ENCODE measurements around the gene NRCAM.

The NRCAM gene

DNA sequence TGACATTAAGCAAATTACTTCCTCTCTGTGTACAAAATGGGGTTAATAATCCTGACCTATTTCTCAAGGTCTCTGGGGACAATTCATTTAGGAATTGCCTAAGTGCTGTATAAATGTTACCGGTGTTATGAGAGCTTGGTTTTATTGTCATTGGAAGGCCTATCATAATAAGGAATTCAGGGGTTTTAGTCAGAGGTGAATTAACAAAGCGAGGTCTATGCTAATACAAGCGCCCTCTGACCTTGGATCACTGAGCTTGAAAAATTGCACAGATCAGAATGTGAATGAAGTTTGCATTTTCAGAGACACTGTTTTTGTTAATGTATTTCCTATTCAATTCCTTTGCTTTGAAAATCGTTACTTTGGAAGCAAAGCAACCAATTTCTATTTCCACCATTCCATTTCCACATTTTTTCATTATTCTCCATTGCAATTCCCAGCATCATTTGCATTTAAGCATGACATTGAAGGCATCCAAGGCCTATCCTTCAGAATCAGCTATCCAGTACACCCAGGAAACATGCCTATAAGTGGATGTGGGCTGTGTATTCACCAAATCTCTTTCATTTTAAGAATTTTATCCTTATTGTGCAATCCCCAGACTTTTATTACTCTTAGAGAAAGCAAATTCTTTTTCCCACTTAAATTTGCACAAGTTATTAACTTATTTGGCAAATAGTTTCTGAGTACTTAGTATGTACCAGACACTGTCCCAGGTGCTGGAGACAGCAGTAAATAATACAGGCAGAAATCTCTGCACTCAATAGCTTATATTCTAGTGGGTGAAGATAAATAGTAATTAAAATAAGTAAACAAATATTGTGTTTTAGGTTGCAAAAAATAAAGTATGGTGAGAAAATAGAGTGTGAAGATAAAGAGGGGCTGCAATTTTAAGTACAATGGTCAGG, 133.1 kb downstream of the NRCAM start:
- in situ Hi-C loops (cut with MboI; ENCODE audit: low sequenced_read_pairs, unreplicated experiment) = no loop called here
- TF ChIP-seq, protein P1, sequence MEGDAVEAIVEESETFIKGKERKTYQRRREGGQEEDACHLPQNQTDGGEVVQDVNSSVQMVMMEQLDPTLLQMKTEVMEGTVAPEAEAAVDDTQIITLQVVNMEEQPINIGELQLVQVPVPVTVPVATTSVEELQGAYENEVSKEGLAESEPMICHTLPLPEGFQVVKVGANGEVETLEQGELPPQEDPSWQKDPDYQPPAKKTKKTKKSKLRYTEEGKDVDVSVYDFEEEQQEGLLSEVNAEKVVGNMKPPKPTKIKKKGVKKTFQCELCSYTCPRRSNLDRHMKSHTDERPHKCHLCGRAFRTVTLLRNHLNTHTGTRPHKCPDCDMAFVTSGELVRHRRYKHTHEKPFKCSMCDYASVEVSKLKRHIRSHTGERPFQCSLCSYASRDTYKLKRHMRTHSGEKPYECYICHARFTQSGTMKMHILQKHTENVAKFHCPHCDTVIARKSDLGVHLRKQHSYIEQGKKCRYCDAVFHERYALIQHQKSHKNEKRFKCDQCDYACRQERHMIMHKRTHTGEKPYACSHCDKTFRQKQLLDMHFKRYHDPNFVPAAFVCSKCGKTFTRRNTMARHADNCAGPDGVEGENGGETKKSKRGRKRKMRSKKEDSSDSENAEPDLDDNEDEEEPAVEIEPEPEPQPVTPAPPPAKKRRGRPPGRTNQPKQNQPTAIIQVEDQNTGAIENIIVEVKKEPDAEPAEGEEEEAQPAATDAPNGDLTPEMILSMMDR (IDR thresholded peaks at IDR 0.05; ENCODE audit: borderline replicate concordance, control extremely low read depth, extremely low read depth, insufficient read depth, missing control alignments) = no peak
- no peak for DNase-seq (ENCODE audit: low spot score)

DNA sequence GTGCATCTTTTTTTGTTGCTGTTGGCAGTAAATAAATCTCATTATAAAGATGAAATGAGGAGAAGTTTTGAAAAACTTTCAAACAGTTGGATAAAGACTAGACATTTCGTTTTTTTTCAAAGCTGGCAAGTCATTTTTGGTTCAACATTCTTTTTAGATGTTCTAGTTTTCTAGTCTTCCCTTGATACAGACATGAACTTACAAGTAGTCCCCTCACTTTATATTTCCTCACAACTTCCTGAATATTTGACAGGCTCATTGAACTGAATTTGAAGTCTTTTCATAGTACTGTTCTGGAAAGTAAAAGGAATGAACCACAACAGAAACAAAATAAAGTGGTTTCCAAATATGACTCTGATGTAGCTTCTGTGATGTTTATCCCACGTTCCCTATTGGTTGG, 134.2 kb downstream of the NRCAM start:
- in situ Hi-C loops (cut with MboI; ENCODE audit: low sequenced_read_pairs, unreplicated experiment) = no loop called here
- DNase-seq (ENCODE audit: low spot score) = no peak
- TF ChIP-seq, protein P1 (IDR thresholded peaks at IDR 0.05; ENCODE audit: borderline replicate concordance, control extremely low read depth, extremely low read depth, insufficient read depth, missing control alignments) = no peak

DNA sequence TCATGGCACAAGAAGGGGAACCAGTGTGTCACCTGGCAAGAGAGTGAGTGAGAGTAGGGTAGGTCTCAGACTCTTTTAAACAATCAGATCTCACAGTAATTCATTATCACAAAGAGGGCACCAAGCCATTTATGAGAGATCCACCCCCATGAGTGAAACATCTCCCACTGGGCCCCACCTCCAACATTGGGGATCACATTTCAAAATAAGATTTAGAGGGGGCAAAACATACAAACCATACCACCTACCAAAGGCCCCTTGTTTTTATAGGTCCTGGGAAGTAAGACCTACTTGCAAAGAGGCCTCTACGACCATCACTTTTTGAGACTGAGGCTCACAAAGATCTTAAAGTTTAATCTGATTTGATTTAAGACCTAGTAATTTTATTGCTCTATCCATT, 134.9 kb downstream of the NRCAM start:
- no peak for DNase-seq (ENCODE audit: low spot score)
- in situ Hi-C loops (cut with MboI; ENCODE audit: low sequenced_read_pairs, unreplicated experiment) = no loop called here
- TF ChIP-seq, protein P1 (IDR thresholded peaks at IDR 0.05; ENCODE audit: borderline replicate concordance, control extremely low read depth, extremely low read depth, insufficient read depth, missing control alignments) = no peak

DNA sequence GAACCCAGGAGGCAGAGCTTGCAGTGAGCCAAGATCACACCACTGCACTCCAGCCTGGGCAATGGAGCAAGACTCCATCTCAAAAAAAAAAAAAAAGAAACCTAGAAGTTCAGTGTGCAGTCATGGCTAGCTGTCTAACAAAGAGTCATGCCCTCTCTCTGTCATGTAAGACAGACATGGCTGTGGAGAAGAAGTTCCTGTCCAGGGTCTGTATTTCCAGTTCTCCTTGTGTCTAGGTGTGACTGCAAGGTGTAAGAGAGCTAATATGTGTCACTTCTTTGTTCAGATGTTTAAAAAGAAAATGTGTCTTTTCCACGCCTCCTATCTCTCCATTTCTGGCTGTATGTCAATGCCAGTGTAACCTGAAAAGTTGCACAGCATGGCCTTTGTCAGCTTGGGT, 139.5 kb downstream of the NRCAM start:
- in situ Hi-C loops (cut with MboI; ENCODE audit: low sequenced_read_pairs, unreplicated experiment) = no loop called here
- TF ChIP-seq, protein P1 (IDR thresholded peaks at IDR 0.05; ENCODE audit: borderline replicate concordance, control extremely low read depth, extremely low read depth, insufficient read depth, missing control alignments) = no peak
- no peak for DNase-seq (ENCODE audit: low spot score)

DNA sequence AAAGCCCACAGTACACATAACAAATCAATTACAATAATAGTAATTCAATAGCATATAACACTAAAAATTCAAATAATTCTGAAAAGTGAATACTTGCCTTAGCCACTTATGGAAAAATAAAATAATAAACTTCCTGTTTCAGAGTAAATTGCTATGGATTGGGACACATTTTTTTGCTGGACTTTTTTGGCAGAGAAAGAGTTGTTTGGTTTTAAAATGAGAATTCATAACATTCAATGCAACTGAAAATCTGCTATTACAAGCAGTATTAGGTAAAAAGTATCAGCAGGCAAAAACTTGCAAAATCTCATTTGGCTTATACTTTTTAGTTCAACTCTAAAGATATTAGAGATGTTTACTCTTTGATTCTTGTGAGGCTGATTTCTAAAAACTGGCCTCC, 141.7 kb downstream of the NRCAM start:
- in situ Hi-C loops (cut with MboI; ENCODE audit: low sequenced_read_pairs, unreplicated experiment) = no loop called here
- TF ChIP-seq, protein P1 (IDR thresholded peaks at IDR 0.05; ENCODE audit: borderline replicate concordance, control extremely low read depth, extremely low read depth, insufficient read depth, missing control alignments) = no peak
- DNase-seq (ENCODE audit: low spot score) = no peak

DNA sequence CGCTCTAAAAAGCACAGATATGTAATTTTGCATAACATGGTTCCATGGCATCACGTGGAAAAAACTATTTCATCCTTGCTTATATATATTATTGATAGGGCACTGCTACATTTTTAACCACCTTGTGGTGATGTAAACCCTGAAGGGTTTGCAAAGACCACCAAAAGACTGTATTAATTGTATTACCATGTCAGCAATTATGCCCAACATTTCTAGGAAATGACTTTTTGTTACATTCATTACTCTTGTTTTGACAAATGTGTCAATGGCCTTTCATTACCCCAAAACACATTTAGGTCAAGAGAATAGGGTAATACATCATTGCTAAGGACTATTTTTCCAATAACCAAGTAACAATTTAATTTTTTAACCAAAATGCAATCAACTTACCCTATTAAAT, 142.2 kb downstream of the NRCAM start:
- no peak for DNase-seq (ENCODE audit: low spot score)
- in situ Hi-C loops (cut with MboI; ENCODE audit: low sequenced_read_pairs, unreplicated experiment) = no loop called here
- TF ChIP-seq, protein P1 (IDR thresholded peaks at IDR 0.05; ENCODE audit: borderline replicate concordance, control extremely low read depth, extremely low read depth, insufficient read depth, missing control alignments) = no peak

Measured in GM13976 (cell line).